HG03342 (cell line): ENCODE results near the gene PEA15.

ENCODE experiments used
- ATAC-seq: cut with Tn5 transposase; IDR thresholded peaks from one replicate; pipeline ENCODE4 v1.9.1; 2021; ENCODE audit warnings: mild to moderate bottlenecking, moderate library complexity; ENCODE audit not compliant: unreplicated experiment

PEA15 gene

GRCh38 chr1:160205242-160206035, at the start of gene PEA15:
Gene PEA15, plus strand, starts transcription at chr1:160205384. Its CDS starts 6,161 bp downstream, at chr1:160211545.
- ATAC-seq = no peak

- ATAC-seq = no peak
Measured at GRCh38 chr1:160156361-160156760, 48.8 kb upstream of the PEA15 start.

- no peak for ATAC-seq
Measured at GRCh38 chr1:160157174-160157573, 48.0 kb upstream of the PEA15 start.

GRCh38 chr1:160158031-160158430, 47.2 kb upstream of the PEA15 start:
- no peak for ATAC-seq

GRCh38 chr1:160158534-160158933, 46.6 kb upstream of the PEA15 start:
- no peak for ATAC-seq

GRCh38 chr1:160159846-160160245, 45.3 kb upstream of the PEA15 start:
- no peak for ATAC-seq

GRCh38 chr1:160161965-160162705, 43.0 kb upstream of the PEA15 start:
- no peak for ATAC-seq

GRCh38 chr1:160162931-160163330, 42.3 kb upstream of the PEA15 start:
- no peak for ATAC-seq

GRCh38 chr1:160163615-160164014, 41.6 kb upstream of the PEA15 start:
- ATAC-seq = no peak

GRCh38 chr1:160164121-160164520, 41.1 kb upstream of the PEA15 start:
- ATAC-seq = no peak

- ATAC-seq = no peak
Measured at GRCh38 chr1:160166166-160166868, 38.9 kb upstream of the PEA15 start.

- no peak for ATAC-seq
Measured at GRCh38 chr1:160167056-160167455, 38.1 kb upstream of the PEA15 start.

GRCh38 chr1:160167580-160167979, 37.6 kb upstream of the PEA15 start:
- ATAC-seq = no peak

- ATAC-seq = no peak
Measured at GRCh38 chr1:160168016-160168415, 37.2 kb upstream of the PEA15 start.

- no peak for ATAC-seq
Measured at GRCh38 chr1:160168609-160169369, 36.4 kb upstream of the PEA15 start.

- ATAC-seq = peak; percentile 74
Measured at GRCh38 chr1:160169553-160170399, 35.4 kb upstream of the PEA15 start.

GRCh38 chr1:160171354-160171753, 33.8 kb upstream of the PEA15 start:
- ATAC-seq = no peak

- no peak for ATAC-seq
Measured at GRCh38 chr1:160171980-160172379, 33.2 kb upstream of the PEA15 start.

GRCh38 chr1:160177231-160177630, 28.0 kb upstream of the PEA15 start:
- no peak for ATAC-seq

- no peak for ATAC-seq
Measured at GRCh38 chr1:160177667-160178066, 27.5 kb upstream of the PEA15 start.
